A549 (cell line): ENCODE results near the gene MLX. TPM values are rescaled to one million over a fixed set of nuclear protein-coding genes. Genes with fewer than 3 reads are reported as not detected.

Experiments
- ATAC-seq, 2 experiments: fragments of 200-7000 bp in 1 of 2; fragments of >200 bp in 1 of 2; cut with Nextera tagmentation in 1 of 2; cut with Tn5 transposase in 1 of 2; 3 replicates each; pipeline versions ENCODE4 v1.8.0 to v1.9.1; 2018 to 2020; ENCODE audit warnings: mild to moderate bottlenecking in 1 of 2, moderate library complexity in 1 of 2
- CTCF ChIA-PET: fragments of 300-600 bp; sonication (Branson Sonifier 250); formaldehyde crosslinking; extraction: SDS; loops from one replicate; lab custom pipeline; 2021; ENCODE audit warnings: antibody characterized with exemption, inconsistent platforms; lab: Yijun Ruan, JAX
- POLR2A ChIA-PET: fragments of 350-600 bp; formaldehyde crosslinking; extraction: SDS; loops from one replicate; lab custom pipeline; 2021; ENCODE audit warnings: antibody characterized with exemption, inconsistent platforms; lab: Yijun Ruan, JAX
- DNase-seq, 2 experiments: peaks; one replicate each; pipeline versions ENCODE4 v3.0.0 to v3.0.0-alpha.2; 2011 to 2016; ENCODE audit warnings: low read depth in 1 of 2, low spot score in 1 of 2
- FAIRE-seq: peaks from 2 replicates; lab custom pipeline; 2011; peaks lifted over from hg19 to GRCh38; lab: Jason Lieb, UNC
- H3K27ac ChIP-seq, 2 experiments: fragments of >200 bp; sonication (Bioruptor Twin); formaldehyde crosslinking; 3 replicates each; pipeline ENCODE4 v1.5.1; 2016 to 2017
- H3K4me1 ChIP-seq: fragments of >200 bp; sonication (Bioruptor Twin); formaldehyde crosslinking; 3 replicates; pipeline ENCODE4 v1.6.1; 2016
- H3K4me2 ChIP-seq: fragments of >200 bp; sonication (Bioruptor Twin); formaldehyde crosslinking; 3 replicates; pipeline ENCODE4 v1.6.1; 2016
- H3K4me3 ChIP-seq: fragments of >200 bp; sonication (Bioruptor Twin); formaldehyde crosslinking; 3 replicates; pipeline ENCODE4 v1.5.1; 2016
- H3K9me3 ChIP-seq: fragments of >200 bp; sonication (Bioruptor Twin); formaldehyde crosslinking; 3 replicates; pipeline ENCODE4 v1.6.1; 2016
- CBX2 ChIP-seq: fragments of 200-600 bp; sonication (generic); IDR thresholded peaks from 2 replicates; pipeline ENCODE4 v1.6.1; 2016; ENCODE audit warnings: low read depth, mild to moderate bottlenecking, borderline replicate concordance
- CBX8 ChIP-seq: fragments of 200-600 bp; sonication (generic); IDR thresholded peaks from 2 replicates; pipeline ENCODE4 v1.6.1; 2016
- CHD2 ChIP-seq: fragments of 150-350 bp; IDR thresholded peaks from 2 replicates; pipeline ENCODE4 v1.6.1; 2014; ENCODE audit warnings: low read length; ENCODE audit not compliant: partially characterized antibody
- CHD4 ChIP-seq: fragments of 200-600 bp; sonication (generic); IDR thresholded peaks from 2 replicates; pipeline ENCODE4 v1.6.1; 2016; ENCODE audit warnings: antibody characterized with exemption, mild to moderate bottlenecking, borderline replicate concordance
- CTCF ChIP-seq: fragments of >200 bp; sonication (Bioruptor Twin); formaldehyde crosslinking; IDR thresholded peaks from 3 replicates; pipeline ENCODE4 v1.5.1; 2016
- FOXS1 ChIP-seq: fragments of 250-450 bp; sonication (Bioruptor Pico); IDR thresholded peaks from 2 replicates; pipeline ENCODE4 v1.5.0; 2020; ENCODE audit warnings: mild to moderate bottlenecking, moderate library complexity
- GATA3 ChIP-seq: IDR thresholded peaks from 2 replicates; pipeline ENCODE4 v1.6.1; 2012; ENCODE audit warnings: borderline replicate concordance
- HDAC2 ChIP-seq: fragments of 200-600 bp; sonication (generic); IDR thresholded peaks from 2 replicates; pipeline ENCODE4 v1.6.1; 2016
- HOXB5 ChIP-seq: fragments of 250-450 bp; sonication (Bioruptor Pico); IDR thresholded peaks from 2 replicates; pipeline ENCODE4 v1.5.0; 2020; ENCODE audit warnings: mild to moderate bottlenecking, moderate library complexity
- JUNB ChIP-seq: fragments of >200 bp; sonication (Bioruptor Twin); formaldehyde crosslinking; IDR thresholded peaks from 2 replicates; pipeline ENCODE4 v1.6.1; 2016
- KDM5A ChIP-seq: fragments of 200-600 bp; sonication (generic); IDR thresholded peaks from 2 replicates; pipeline ENCODE4 v1.6.1; 2016; ENCODE audit warnings: antibody characterized with exemption, mild to moderate bottlenecking
- MAFK ChIP-seq: fragments of 450-650 bp; IDR thresholded peaks from 2 replicates; pipeline ENCODE4 v1.6.1; 2014; ENCODE audit not compliant: partially characterized antibody
- MAZ ChIP-seq: fragments of 150-350 bp; IDR thresholded peaks from 2 replicates; pipeline ENCODE4 v1.6.1; 2014; ENCODE audit warnings: antibody characterized with exemption, low read depth, low read length, borderline replicate concordance
- MYC ChIP-seq: IDR thresholded peaks from 2 replicates; pipeline ENCODE4 v1.6.1; 2012; ENCODE audit warnings: mild to moderate bottlenecking, inconsistent platforms, low read length, improper control_type of control experiment, borderline replicate concordance
- PBX3 ChIP-seq: IDR thresholded peaks from 2 replicates; pipeline ENCODE4 v1.6.1; 2012
- POLR2A ChIP-seq: IDR thresholded peaks from 2 replicates; pipeline ENCODE4 v1.6.1; 2012; ENCODE audit warnings: mild to moderate bottlenecking, low read length
- POLR2AphosphoS2 ChIP-seq: conservative IDR thresholded peaks from 2 replicates; pipeline ENCODE4 v1.6.1; 2012; ENCODE audit warnings: low read length, improper control_type of control experiment, inconsistent platforms
- RAD21 ChIP-seq, 2 experiments: fragments of >200 bp in 1 of 2; sonication (Bioruptor Twin) in 1 of 2; formaldehyde crosslinking in 1 of 2; IDR thresholded peaks in 1 of 2; conservative IDR thresholded peaks in 1 of 2; 2 replicates in 1 of 2; 3 replicates in 1 of 2; pipeline ENCODE4 v1.6.1; 2012 to 2018; ENCODE audit warnings: inconsistent platforms in 1 of 2
- SMC3 ChIP-seq: fragments of >200 bp; sonication (Bioruptor Twin); formaldehyde crosslinking; IDR thresholded peaks from 3 replicates; pipeline ENCODE4 v1.6.1; 2018; ENCODE audit warnings: inconsistent platforms
- SREBF2 ChIP-seq: fragments of 450-650 bp; IDR thresholded peaks from 2 replicates; pipeline ENCODE4 v1.6.1; 2014; ENCODE audit warnings: mild to moderate bottlenecking, moderate library complexity
- TFCP2L1 ChIP-seq: fragments of 250-450 bp; sonication (Bioruptor Pico); IDR thresholded peaks from 2 replicates; pipeline ENCODE4 v1.5.0; 2021; ENCODE audit warnings: mild to moderate bottlenecking
- ZNF302 ChIP-seq: fragments of 250-450 bp; sonication (Bioruptor Pico); IDR thresholded peaks from 2 replicates; pipeline ENCODE4 v1.9.0; 2021; ENCODE audit warnings: inconsistent platforms, mild to moderate bottlenecking, moderate library complexity
- WGBS: methylation state at CpG from one replicate; pipeline ENCODE4 v1.1.6; 2017; ENCODE audit errors: missing lambda C conversion rate; 5-methylcytosine and 5-hydroxymethylcytosine counted together
- polyA plus RNA-seq, 4 experiments: library from polyadenylated mRNA; depleted of rRNA in 3 of 4; stranded (reverse); fragments of >200 nt; fragmentation: RNase III in 1 of 4; extraction: RNeasy Plus Mini Kit Qiagen cat#74134 plus additional on column Dnase treatment in 1 of 4; gene quantifications; 2 replicates in 3 of 4; 3 replicates in 1 of 4; pipeline ENCODE4 v1.2.3, GENCODE V29; 2011 to 2017
- TF ChIP-seq, protein P1 (sequence below): IDR thresholded peaks from 2 replicates; pipeline ENCODE4 v1.6.1; 2012; ENCODE audit warnings: low read depth, borderline replicate concordance
- TF ChIP-seq, protein P2 (sequence below): IDR thresholded peaks from 2 replicates; pipeline ENCODE4 v1.6.1; 2012

The MLX gene
- polyA plus RNA-seq, 2 of the 4 experiments (the other 2 are of a cell fraction) = 46.3 to 48.0 TPM

- TF ChIP-seq, protein P1, sequence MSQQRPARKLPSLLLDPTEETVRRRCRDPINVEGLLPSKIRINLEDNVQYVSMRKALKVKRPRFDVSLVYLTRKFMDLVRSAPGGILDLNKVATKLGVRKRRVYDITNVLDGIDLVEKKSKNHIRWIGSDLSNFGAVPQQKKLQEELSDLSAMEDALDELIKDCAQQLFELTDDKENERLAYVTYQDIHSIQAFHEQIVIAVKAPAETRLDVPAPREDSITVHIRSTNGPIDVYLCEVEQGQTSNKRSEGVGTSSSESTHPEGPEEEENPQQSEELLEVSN = peak; percentile 93
- no peak for TF ChIP-seq MAFK
- 0 out of 2 replicates have a peak, but pooled peaks have one; percentile 13 for TF ChIP-seq GATA3
- TF ChIP-seq POLR2A = peak; percentile 82
- TF ChIP-seq ZNF302 (CRISPR knock-in tag) = no peak
- TF ChIP-seq CHD2 = no peak
- TF ChIP-seq RAD21 (conservative IDR thresholded peaks at IDR 0.05 in 1 of 2, IDR thresholded peaks at IDR 0.05 in 1 of 2) = 0 out of 5 replicates have a peak, but pooled peaks of 1 of the 2 experiments have one; percentile 14
- TF ChIP-seq PBX3 = 0 out of 2 replicates have a peak, but pooled peaks have one; percentile 29
- no peak for TF ChIP-seq CBX2
- TF ChIP-seq MAZ = 0 out of 2 replicates have a peak, but pooled peaks have one; percentile 32
- TF ChIP-seq HOXB5 (CRISPR knock-in tag) = no peak
- TF ChIP-seq HDAC2 = peak; percentile 17; the same call in 1 of the 2 replicates
- TF ChIP-seq POLR2AphosphoS2 = 0 out of 2 replicates have a peak, but pooled peaks have one; percentile 30
- no peak for TF ChIP-seq MYC
- TF ChIP-seq SREBF2 = no peak
- TF ChIP-seq CTCF = peak; percentile 37
- peak; percentile 24; the same call in 1 of the 2 replicates for TF ChIP-seq KDM5A
- no peak for TF ChIP-seq JUNB
- TF ChIP-seq CHD4 = no peak
- TF ChIP-seq, protein P2, sequence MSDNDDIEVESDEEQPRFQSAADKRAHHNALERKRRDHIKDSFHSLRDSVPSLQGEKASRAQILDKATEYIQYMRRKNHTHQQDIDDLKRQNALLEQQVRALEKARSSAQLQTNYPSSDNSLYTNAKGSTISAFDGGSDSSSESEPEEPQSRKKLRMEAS = peak; percentile 93
- TF ChIP-seq CBX8 = no peak
These were observed 10.8 kb downstream of the MLX start, which contains the start of gene PSMC3IP (continued) for GRCh38 chr17:42577532-42578281.

DNA sequence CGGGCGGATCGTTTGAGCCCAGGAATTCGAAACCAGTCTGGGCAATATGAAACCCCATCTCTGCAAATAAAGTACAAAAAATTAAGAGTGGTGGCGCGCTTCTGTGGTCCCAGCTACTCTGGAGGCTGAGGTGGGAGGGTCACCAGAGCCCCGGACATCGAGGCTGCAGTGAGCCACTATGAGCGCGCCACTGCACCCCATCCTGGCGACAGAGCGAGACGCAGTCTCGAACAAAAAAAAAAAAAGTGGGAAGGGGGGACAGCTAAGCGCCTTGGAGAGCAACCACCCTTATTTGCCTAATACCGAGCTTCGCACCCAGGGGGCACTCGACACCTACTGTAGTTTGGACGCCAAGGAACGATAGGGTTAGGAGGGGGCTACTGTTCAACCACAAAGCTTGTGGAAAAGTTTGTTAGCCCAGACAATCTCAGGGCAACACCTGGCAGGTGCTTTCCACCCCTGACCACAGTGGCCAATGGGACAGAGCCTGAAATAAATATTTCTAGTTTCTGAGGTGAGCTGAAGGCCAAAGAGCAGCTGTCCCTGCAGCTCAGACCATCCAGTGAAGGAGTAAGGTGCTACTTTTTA, 11.5 kb downstream of the MLX start:
- TF ChIP-seq KDM5A (peak; percentile 79), GATA3 (no peak), POLR2A (peak; percentile 26; the same call in 1 of the 2 replicates), FOXS1 (no peak), CTCF (peak; percentile 86), SMC3 (peak; percentile 80), TFCP2L1 (CRISPR knock-in tag) (peak; percentile 52; the same call in 1 of the 2 replicates), MAZ (0 out of 2 replicates have a peak, but pooled peaks have one; percentile 19), RAD21 (conservative IDR thresholded peaks at IDR 0.05 in 1 of 2, IDR thresholded peaks at IDR 0.05 in 1 of 2) (peak; percentile 89 to 93), MAFK (no peak)
- TF ChIP-seq, protein P1 = no peak
- ATAC-seq (peak; percentile 80 to 85), FAIRE-seq (no peak), DNase-seq (peak; percentile 85 to 98)
- CTCF ChIA-PET = interaction anchor here (0.5 to 15.8 kb wide), 89 partner anchors 12 to 620 kb away, joined by 3 to 394 read pairs (median 5); partner anchors contain the start of genes AOC2, BECN1, CAVIN1 and CCR10
- WGBS = 7% methylated on average over 20 of the region's 20 CpGs
- Histone ChIP-seq H3K4me1 (peaks cover 20% of the 10 kb centered on the region; the same call in 2 of the 3 replicates), H3K4me2 (peak overlapping the region; percentile 92), H3K27ac (peak overlapping the region; percentile 87 to 94), H3K9me3 (no peaks in the 10 kb centered on the region), H3K4me3 (peak overlapping the region; percentile 73)
- POLR2A ChIA-PET = interaction anchor here (0.8 to 3.0 kb wide), 17 partner anchors 12 to 419 kb away, joined by 3 to 51 read pairs (median 6); partner anchors contain the start of genes BECN1, MLX, NAGLU and PLEKHH3
